ENCODE results near the gene BORCS8.

The BORCS8 gene

GRCh38 chr19:19215792-19216191 is 23.8 kb upstream of the BORCS8 start:
- no peak for TF ChIP-seq CTCF (IDR thresholded peaks at IDR 0.05; ENCODE audit: control extremely low read depth, extremely low read depth, low read depth, missing control alignments)
- CTCF ChIA-PET: interaction anchor here (0.8 to 2.9 kb wide), 2 partner anchors 9 to 14 kb away, joined by 3 to 12 read pairs; no protein-coding TSS in a partner anchor

GRCh38 chr19:19214892-19215291 is 22.9 kb upstream of the BORCS8 start:
- ChIA-PET CTCF (interaction anchor here (2.9 kb wide), 1 partner anchor 10 kb away, joined by 12 read pairs; no protein-coding TSS in a partner anchor), POLR2A (no interaction called here)
- no peak for DNase-seq (ENCODE audit: extremely low spot score)

More at GRCh38 chr19:19215792-19216191, 23.8 kb upstream of the BORCS8 start:
- DNase-seq (ENCODE audit: extremely low spot score): no peak
- POLR2A ChIA-PET: no interaction called here

GRCh38 chr19:19214159-19214490 is 22.2 kb upstream of the BORCS8 start:
- no peak for DNase-seq (ENCODE audit: extremely low spot score)
- ChIA-PET CTCF (interaction anchor here (0.9 to 2.9 kb wide), 3 partner anchors 11 to 24 kb away, joined by 3 to 12 read pairs (median 3); partner anchors contain the start of gene NR2C2AP), POLR2A (no interaction called here)
- TF ChIP-seq CTCF (IDR thresholded peaks at IDR 0.05; ENCODE audit: control extremely low read depth, extremely low read depth, low read depth, missing control alignments): no peak

More at GRCh38 chr19:19214892-19215291, 22.9 kb upstream of the BORCS8 start:
- TF ChIP-seq CTCF (IDR thresholded peaks at IDR 0.05; ENCODE audit: control extremely low read depth, extremely low read depth, low read depth, missing control alignments): no peak

GRCh38 chr19:19213426-19214158 is 21.6 kb upstream of the BORCS8 start:
- POLR2A ChIA-PET: no interaction called here
- no peak for DNase-seq (ENCODE audit: extremely low spot score)
- TF ChIP-seq CTCF (IDR thresholded peaks at IDR 0.05; ENCODE audit: control extremely low read depth, extremely low read depth, low read depth, missing control alignments): no peak
- CTCF ChIA-PET: interaction anchor here (0.9 to 2.9 kb wide), 3 partner anchors 11 to 23 kb away, joined by 3 to 12 read pairs (median 3); partner anchors contain the start of gene NR2C2AP

GRCh38 chr19:19212916-19213315 is 21.0 kb upstream of the BORCS8 start:
- ChIA-PET POLR2A (no interaction called here), CTCF (interaction anchor here (1.5 kb wide), 1 partner anchor 23 kb away, joined by 3 read pairs; no protein-coding TSS in a partner anchor)
- no peak for TF ChIP-seq CTCF (IDR thresholded peaks at IDR 0.05; ENCODE audit: control extremely low read depth, extremely low read depth, low read depth, missing control alignments)
- no peak for DNase-seq (ENCODE audit: extremely low spot score)

- POLR2A ChIA-PET: interaction anchor here (0.7 kb wide), 1 partner anchor 36 kb away, joined by 3 read pairs; no protein-coding TSS in a partner anchor
- no peak for TF ChIP-seq CTCF (IDR thresholded peaks at IDR 0.05; ENCODE audit: control extremely low read depth, extremely low read depth, low read depth, missing control alignments)
- no peak for DNase-seq (ENCODE audit: extremely low spot score)
- CTCF ChIA-PET: no interaction called here
These were observed 19.8 kb upstream of the BORCS8 start, which contains the start of gene NCAN for GRCh38 chr19:19211499-19212420. Gene NCAN (plus strand): TSS chr19:19211958. CDS start chr19:19216954, 4,996 bp downstream.
